DND-41 (cell line): ENCODE measurements around the gene ZNF138.
"Not testable (repeated sequence)": the region's sequence is repeated elsewhere in the genome, so short reads cannot be mapped to it uniquely, and the experiment has no call there.

Experiments
- ATAC-seq: fragments of 200-7000 bp; cut with Tn5 transposase; 3 replicates; pipeline ENCODE4 v1.9.1; 2021; ENCODE audit warnings: low read depth; ENCODE audit not compliant: insufficient read depth
- DNase-seq: peaks from one replicate; pipeline ENCODE4 v3.0.0-alpha.2; 2020
- H2AFZ ChIP-seq: 2 replicates; pipeline ENCODE4 v1.6.0; 2012; ENCODE audit warnings: low read depth, low read length
- H3K27ac ChIP-seq: 2 replicates; pipeline ENCODE4 v1.5.1; 2012; ENCODE audit warnings: low read length, inconsistent platforms
- H3K27me3 ChIP-seq: fragments of 200-600 bp; sonication (generic); 2 replicates; pipeline ENCODE4 v1.6.0; 2012; ENCODE audit warnings: low read length, mild to moderate bottlenecking, inconsistent platforms; ENCODE audit not compliant: insufficient read depth, poor library complexity
- H3K36me3 ChIP-seq: 2 replicates; pipeline ENCODE4 v1.5.1; 2012; ENCODE audit warnings: low read length, inconsistent platforms; ENCODE audit not compliant: insufficient read depth
- H3K4me1 ChIP-seq: 2 replicates; pipeline ENCODE4 v1.5.1; 2012; ENCODE audit warnings: mild to moderate bottlenecking, low read length; ENCODE audit not compliant: insufficient read depth
- H3K4me2 ChIP-seq: 2 replicates; pipeline ENCODE4 v1.6.0; 2012; ENCODE audit warnings: mild to moderate bottlenecking, moderate library complexity, low read length, inconsistent platforms; ENCODE audit not compliant: insufficient read depth
- H3K4me3 ChIP-seq, 2 experiments: fragments of 200-600 bp in 1 of 2; shearing (Covaris generic) in 1 of 2; 2 replicates each; pipeline ENCODE4 v1.5.1; 2012 to 2016; ENCODE audit warnings: inconsistent platforms in 2 of 2, low read length in 2 of 2, mild to moderate bottlenecking in 2 of 2, low read depth in 1 of 2, moderate library complexity in 1 of 2
- H3K79me2 ChIP-seq: 2 replicates; pipeline ENCODE4 v1.6.0; 2012; ENCODE audit warnings: low read length, inconsistent platforms; ENCODE audit not compliant: insufficient read depth
- H3K9ac ChIP-seq: 2 replicates; pipeline ENCODE4 v1.6.0; 2012; ENCODE audit warnings: low read depth, mild to moderate bottlenecking, inconsistent platforms, low read length, moderate library complexity
- H3K9me3 ChIP-seq: 2 replicates; pipeline ENCODE4 v1.5.1; 2012; ENCODE audit warnings: low read length, moderate library complexity, mild to moderate bottlenecking, inconsistent platforms; ENCODE audit not compliant: insufficient read depth, severe bottlenecking
- H4K20me1 ChIP-seq: 2 replicates; pipeline ENCODE4 v1.6.0; 2012; ENCODE audit warnings: low read length; ENCODE audit not compliant: insufficient read depth
- EZH2 ChIP-seq: IDR thresholded peaks from 3 replicates; pipeline ENCODE4 v1.6.1; 2012; ENCODE audit warnings: borderline replicate concordance, low read depth, mild to moderate bottlenecking, moderate library complexity, low read length, inconsistent platforms; ENCODE audit not compliant: severe bottlenecking
- TF ChIP-seq, protein P1 (sequence below): IDR thresholded peaks from 2 replicates; pipeline ENCODE4 v1.5.1; 2012; ENCODE audit warnings: borderline replicate concordance, low read length, moderate library complexity, mild to moderate bottlenecking; ENCODE audit not compliant: poor library complexity, severe bottlenecking; ENCODE audit errors: extremely low read depth

ZNF138 gene

DNA sequence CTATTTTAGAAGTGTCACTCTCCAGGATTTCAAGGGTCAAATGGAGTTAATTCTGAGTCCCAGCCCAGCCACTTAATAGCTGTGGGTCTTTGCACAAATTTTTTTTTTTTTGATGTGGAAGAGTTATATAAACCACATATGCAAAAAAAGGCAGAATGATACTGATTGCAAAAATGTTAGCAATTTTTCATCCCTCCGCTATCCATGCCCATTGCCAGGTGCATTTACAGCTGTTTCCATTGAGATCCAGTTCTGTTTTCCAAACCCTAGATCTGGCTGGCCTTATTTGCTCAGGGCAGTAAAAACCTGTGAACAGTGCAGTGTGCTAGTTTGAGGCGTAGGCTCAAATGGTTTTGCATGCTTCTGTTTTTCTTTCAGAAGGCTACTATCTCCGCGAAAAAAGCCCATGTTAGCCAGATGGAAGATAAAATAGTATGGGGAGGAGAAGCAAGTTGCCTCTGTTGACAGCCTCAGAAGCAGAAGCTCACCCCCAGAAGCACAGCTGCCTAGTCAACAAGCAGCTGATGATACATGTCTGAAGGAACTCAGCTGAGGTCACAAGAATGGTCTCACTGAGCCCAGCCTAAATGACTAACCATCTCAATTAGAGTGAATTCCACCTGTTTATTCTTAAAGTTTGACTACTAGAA lies 997 bp upstream of the ZNF138 start:
- H3K27ac ChIP-seq = peak overlapping the region; percentile 62
- peak overlapping the region; percentile 73 for H2AFZ ChIP-seq

DNA sequence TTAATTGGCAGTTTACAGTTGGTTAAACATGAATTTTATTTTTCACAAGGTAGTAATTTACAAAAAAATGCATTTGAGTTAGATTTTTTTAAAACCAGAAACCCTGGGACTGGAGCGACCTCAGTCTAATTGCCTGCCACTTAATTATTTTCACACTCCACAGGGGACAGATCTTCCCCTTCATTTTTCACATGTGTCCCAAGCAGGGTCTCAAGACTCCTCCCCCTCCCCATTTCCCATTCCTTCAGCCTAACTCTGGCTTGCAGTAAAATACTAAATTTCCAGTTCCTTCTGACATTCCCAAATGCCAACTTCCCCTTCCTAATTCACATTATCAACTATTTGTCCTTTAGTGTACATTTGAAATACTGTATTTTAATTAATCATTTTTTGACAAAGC lies 948 bp downstream of the ZNF138 start:
- no peak for DNase-seq
- Histone ChIP-seq H3K27me3 (no peaks in the 10 kb centered on the region), H3K9me3 (no peaks in the 10 kb centered on the region), H2AFZ (no peak overlapping the region), H3K79me2 (peaks cover 60% of the 10 kb centered on the region), H3K9ac (peak overlapping the region; percentile 84), H3K36me3 (peaks cover 43% of the 10 kb centered on the region), H3K4me2 (peak overlapping the region; percentile 69), H4K20me1 (no peaks in the 10 kb centered on the region), H3K27ac (peak overlapping the region; percentile 96), H3K4me3 (peak overlapping the region; percentile 82 to 94), H3K4me1 (peaks cover 31% of the 10 kb centered on the region)
- ATAC-seq = no peak
- TF ChIP-seq, protein P1, sequence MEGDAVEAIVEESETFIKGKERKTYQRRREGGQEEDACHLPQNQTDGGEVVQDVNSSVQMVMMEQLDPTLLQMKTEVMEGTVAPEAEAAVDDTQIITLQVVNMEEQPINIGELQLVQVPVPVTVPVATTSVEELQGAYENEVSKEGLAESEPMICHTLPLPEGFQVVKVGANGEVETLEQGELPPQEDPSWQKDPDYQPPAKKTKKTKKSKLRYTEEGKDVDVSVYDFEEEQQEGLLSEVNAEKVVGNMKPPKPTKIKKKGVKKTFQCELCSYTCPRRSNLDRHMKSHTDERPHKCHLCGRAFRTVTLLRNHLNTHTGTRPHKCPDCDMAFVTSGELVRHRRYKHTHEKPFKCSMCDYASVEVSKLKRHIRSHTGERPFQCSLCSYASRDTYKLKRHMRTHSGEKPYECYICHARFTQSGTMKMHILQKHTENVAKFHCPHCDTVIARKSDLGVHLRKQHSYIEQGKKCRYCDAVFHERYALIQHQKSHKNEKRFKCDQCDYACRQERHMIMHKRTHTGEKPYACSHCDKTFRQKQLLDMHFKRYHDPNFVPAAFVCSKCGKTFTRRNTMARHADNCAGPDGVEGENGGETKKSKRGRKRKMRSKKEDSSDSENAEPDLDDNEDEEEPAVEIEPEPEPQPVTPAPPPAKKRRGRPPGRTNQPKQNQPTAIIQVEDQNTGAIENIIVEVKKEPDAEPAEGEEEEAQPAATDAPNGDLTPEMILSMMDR = no peak
- no peak for TF ChIP-seq EZH2

More for the DNA sequence above, 997 bp upstream of the ZNF138 start:
- Histone ChIP-seq H4K20me1 (no peaks in the 10 kb centered on the region), H3K27me3 (no peaks in the 10 kb centered on the region), H3K36me3 (peaks cover 24% of the 10 kb centered on the region), H3K4me3 (no peak overlapping the region), H3K9ac (peak overlapping the region; percentile 84), H3K4me1 (peaks cover 31% of the 10 kb centered on the region), H3K79me2 (peaks cover 40% of the 10 kb centered on the region), H3K9me3 (no peaks in the 10 kb centered on the region), H3K4me2 (peak overlapping the region; percentile 69; the same call in 1 of the 2 replicates)
- DNase-seq (no peak), ATAC-seq (no peak)
- TF ChIP-seq, protein P1 = no peak
- TF ChIP-seq EZH2 = no peak

DNA sequence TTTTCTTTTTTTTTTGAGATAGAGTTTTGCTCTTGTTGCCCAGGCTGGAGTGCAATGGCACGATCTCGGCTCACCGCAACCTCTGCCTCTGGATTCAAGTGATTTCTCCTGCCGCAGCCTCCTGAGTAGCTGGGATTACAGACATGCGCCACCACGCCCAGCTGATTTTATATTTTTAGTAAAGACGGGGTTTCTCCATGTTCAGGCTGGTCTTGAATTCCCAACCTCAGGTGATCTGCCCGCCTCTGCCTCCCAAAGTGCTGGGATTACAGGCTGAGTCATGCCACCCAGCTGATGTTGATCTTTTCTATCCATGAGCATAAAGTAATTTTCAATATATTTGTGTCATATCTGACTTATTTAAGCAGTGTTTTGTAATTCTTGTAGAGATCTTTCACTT lies 4.9 kb downstream of the ZNF138 start:
- not testable (repeated sequence) for H4K20me1 ChIP-seq, ATAC-seq, DNase-seq, H3K4me2 ChIP-seq, H3K27me3 ChIP-seq, H2AFZ ChIP-seq, H3K4me3 ChIP-seq, H3K9me3 ChIP-seq, H3K9ac ChIP-seq, H3K27ac ChIP-seq
- Histone ChIP-seq H3K79me2 (peaks cover 98% of the 10 kb centered on the region), H3K36me3 (peaks cover 83% of the 10 kb centered on the region), H3K4me1 (peaks cover 21% of the 10 kb centered on the region)

- H3K27me3 ChIP-seq = no peaks in the 10 kb centered on the region
- H3K27ac ChIP-seq = no peak overlapping the region
- H4K20me1 ChIP-seq = no peaks in the 10 kb centered on the region
- peaks cover 90% of the 10 kb centered on the region for H3K79me2 ChIP-seq
- H3K36me3 ChIP-seq = peaks cover 90% of the 10 kb centered on the region
- no peak for TF ChIP-seq EZH2
- TF ChIP-seq, protein P1 = no peak
- H3K9me3 ChIP-seq = peaks cover 17% of the 10 kb centered on the region
- H2AFZ ChIP-seq = no peak overlapping the region
- no peak overlapping the region for H3K4me3 ChIP-seq
- H3K4me2 ChIP-seq = no peak overlapping the region
- DNase-seq = no peak
- no peak for ATAC-seq
- no peak overlapping the region for H3K9ac ChIP-seq
- H3K4me1 ChIP-seq = no peaks in the 10 kb centered on the region
Measured at GRCh38 chr7:64802699-64803098, 8.5 kb downstream of the ZNF138 start.
